Caco-2 (cell line): Measurements from ENCODE around the gene ADGRG3. TPM values are rescaled to one million over a fixed set of nuclear protein-coding genes. Genes with fewer than 3 reads are reported as not detected.

ENCODE experiments used
- BruUV-seq: library from RNA; stranded (reverse); fragments of 400-500 nt; replicated peaks from 2 replicates; lab custom pipeline; 2021; lab: Mats Ljungman, UMichigan
- CTCF ChIA-PET: fragments of 300-600 bp; sonication (Branson Sonifier 250); formaldehyde crosslinking; loops from one replicate; lab custom pipeline; 2022; ENCODE audit warnings: antibody characterized with exemption; lab: Charles Lee
- POLR2A ChIA-PET: fragments of 300-600 bp; sonication (Branson Sonifier 250); formaldehyde crosslinking; loops from one replicate; lab custom pipeline; 2022; ENCODE audit warnings: antibody characterized with exemption; lab: Charles Lee
- DNase-seq, 2 experiments: peaks; one replicate each; pipeline versions ENCODE4 v3.0.0 to v3.0.0-alpha.2; 2020 to 2022
- H3K27me3 ChIP-seq: replicated peaks from 2 replicates; pipeline ENCODE4 v1.6.0; 2011; ENCODE audit warnings: low read length; ENCODE audit not compliant: control insufficient read depth, insufficient read depth
- H3K36me3 ChIP-seq: 2 replicates; pipeline ENCODE4 v1.5.1; 2011; ENCODE audit warnings: low read length; ENCODE audit not compliant: control insufficient read depth, insufficient read depth
- H3K4me1 ChIP-seq: fragments of 250-450 bp; sonication (Bioruptor Pico); 2 replicates; pipeline ENCODE4 v1.5.1; 2020; ENCODE audit warnings: mild to moderate bottlenecking
- H3K4me3 ChIP-seq: 2 replicates; pipeline ENCODE4 v1.5.1; 2011; ENCODE audit warnings: low read depth, mild to moderate bottlenecking, control low read depth, low read length
- H3K9me3 ChIP-seq: fragments of 250-450 bp; sonication (Bioruptor Pico); 2 replicates; pipeline ENCODE4 v1.5.1; 2020; ENCODE audit warnings: mild to moderate bottlenecking, moderate library complexity
- H3K27ac Mint-ChIP-seq: one replicate; pipeline ENCODE4 v1.8.0; 2022; ENCODE audit warnings: mixed read lengths; ENCODE audit not compliant: unreplicated experiment
- H3K27me3 Mint-ChIP-seq: one replicate; pipeline ENCODE4 v1.8.0; 2022; ENCODE audit warnings: mixed read lengths; ENCODE audit not compliant: insufficient read depth, unreplicated experiment
- H3K36me3 Mint-ChIP-seq: one replicate; pipeline ENCODE4 v1.8.0; 2022; ENCODE audit warnings: mild to moderate bottlenecking, mixed read lengths; ENCODE audit not compliant: insufficient read depth, unreplicated experiment
- H3K4me1 Mint-ChIP-seq: one replicate; pipeline ENCODE4 v1.8.0; 2022; ENCODE audit warnings: low read depth, mixed read lengths; ENCODE audit not compliant: unreplicated experiment
- H3K4me3 Mint-ChIP-seq: one replicate; pipeline ENCODE4 v1.8.0; 2022; ENCODE audit warnings: mild to moderate bottlenecking, moderate library complexity, mixed read lengths; ENCODE audit not compliant: unreplicated experiment
- H3K9me3 Mint-ChIP-seq: one replicate; pipeline ENCODE4 v1.8.0; 2022; ENCODE audit warnings: mixed read lengths; ENCODE audit not compliant: unreplicated experiment
- intact Hi-C: fragments of 100-400 bp; cut with micrococcal nuclease; formaldehyde crosslinking; loops from one replicate; pipeline ENCODE4 v1.10.0; 2022; ENCODE audit not compliant: unreplicated experiment
- total RNA-seq: library from RNA; stranded (reverse); gene quantifications from 2 replicates; pipeline ENCODE4 v1.2.3, GENCODE V29; 2022
- TF ChIP-seq, protein P1 (sequence below), 2 experiments: fragments of 200-600 bp in 1 of 2; IDR thresholded peaks; 1 replicate in 1 of 2; 2 replicates in 1 of 2; pipeline versions ENCODE4 v1.5.1 to v1.8.0; 2011 to 2022; ENCODE audit warnings: antibody characterized with exemption in 1 of 2, control low read depth in 1 of 2, inconsistent platforms in 1 of 2, low read depth in 1 of 2, low read length in 1 of 2, mild to moderate bottlenecking in 1 of 2, moderate library complexity in 1 of 2; ENCODE audit not compliant: insufficient read depth in 1 of 2, severe bottlenecking in 1 of 2, unreplicated experiment in 1 of 2

Gene ADGRG3
- total RNA-seq, 1 experiment from 2014 or later, result 0.25 TPM

DNA sequence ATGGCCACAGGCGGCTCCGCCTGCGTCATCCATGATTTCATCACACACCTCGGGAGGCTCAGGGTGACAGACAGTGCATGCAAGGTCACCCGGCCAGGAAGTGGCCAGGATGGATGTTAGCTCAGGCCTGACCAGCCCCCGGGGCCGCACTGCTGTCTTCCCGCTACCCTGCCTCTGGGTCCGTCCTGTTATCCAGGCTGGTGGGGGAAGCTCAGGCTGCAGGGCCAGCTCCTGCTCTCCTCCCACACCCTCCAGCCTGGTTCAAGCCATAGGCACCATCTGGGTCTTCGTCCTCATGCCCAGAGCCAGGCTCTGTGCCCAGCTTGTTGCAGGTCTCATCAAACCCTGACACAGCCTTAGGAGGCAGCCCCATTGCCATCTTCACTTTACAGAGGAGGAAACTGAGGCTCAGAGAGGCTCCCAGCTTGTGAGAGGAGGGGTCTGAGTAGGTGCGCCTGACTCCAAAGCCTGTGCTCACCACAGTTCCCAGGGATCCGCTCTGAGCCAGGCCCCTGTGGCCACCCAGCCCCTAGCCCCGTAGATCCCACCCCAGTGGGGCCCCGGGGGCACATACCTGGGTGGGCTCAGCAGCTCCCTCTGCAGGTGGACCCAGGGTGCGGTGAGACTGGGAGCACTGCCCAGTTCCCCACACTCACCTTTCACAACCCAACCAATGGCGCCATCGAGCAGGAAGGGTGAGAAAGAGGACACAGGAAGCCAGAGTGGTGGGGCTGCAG, 412 bp upstream of the ADGRG3 start:
- no TSS peak for BruUV-seq
- no peak overlapping the region for H3K27ac Mint-ChIP-seq
- no peaks in the 10 kb centered on the region for H3K27me3 Mint-ChIP-seq
- H3K9me3 ChIP-seq, result no peaks in the 10 kb centered on the region
- CTCF ChIA-PET, result interaction anchor here (0.6 to 1.1 kb wide), 6 partner anchors 13 to 336 kb away, joined by 3 to 4 read pairs (median 3); no protein-coding TSS in a partner anchor
- no peaks in the 10 kb centered on the region for H3K27me3 ChIP-seq
- H3K4me3 Mint-ChIP-seq, result no peak overlapping the region
- H3K36me3 ChIP-seq, result peaks cover 4% of the 10 kb centered on the region; the same call in 1 of the 2 replicates
- H3K4me1 ChIP-seq, result peaks cover 15% of the 10 kb centered on the region
- no peaks in the 10 kb centered on the region for H3K4me1 Mint-ChIP-seq
- no peak overlapping the region for H3K4me3 ChIP-seq
- POLR2A ChIA-PET, result no interaction called here
- TF ChIP-seq, protein P1, sequence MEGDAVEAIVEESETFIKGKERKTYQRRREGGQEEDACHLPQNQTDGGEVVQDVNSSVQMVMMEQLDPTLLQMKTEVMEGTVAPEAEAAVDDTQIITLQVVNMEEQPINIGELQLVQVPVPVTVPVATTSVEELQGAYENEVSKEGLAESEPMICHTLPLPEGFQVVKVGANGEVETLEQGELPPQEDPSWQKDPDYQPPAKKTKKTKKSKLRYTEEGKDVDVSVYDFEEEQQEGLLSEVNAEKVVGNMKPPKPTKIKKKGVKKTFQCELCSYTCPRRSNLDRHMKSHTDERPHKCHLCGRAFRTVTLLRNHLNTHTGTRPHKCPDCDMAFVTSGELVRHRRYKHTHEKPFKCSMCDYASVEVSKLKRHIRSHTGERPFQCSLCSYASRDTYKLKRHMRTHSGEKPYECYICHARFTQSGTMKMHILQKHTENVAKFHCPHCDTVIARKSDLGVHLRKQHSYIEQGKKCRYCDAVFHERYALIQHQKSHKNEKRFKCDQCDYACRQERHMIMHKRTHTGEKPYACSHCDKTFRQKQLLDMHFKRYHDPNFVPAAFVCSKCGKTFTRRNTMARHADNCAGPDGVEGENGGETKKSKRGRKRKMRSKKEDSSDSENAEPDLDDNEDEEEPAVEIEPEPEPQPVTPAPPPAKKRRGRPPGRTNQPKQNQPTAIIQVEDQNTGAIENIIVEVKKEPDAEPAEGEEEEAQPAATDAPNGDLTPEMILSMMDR (IDR thresholded peaks at IDR 0.05; ENCODE audit: insufficient read depth in 1 of 2, low read depth in 1 of 2, low read length in 1 of 2, severe bottlenecking in 1 of 2, unreplicated experiment in 1 of 2), result peak in 1 of 2 experiments; percentile 41
- H3K9me3 Mint-ChIP-seq, result no peaks in the 10 kb centered on the region
- intact Hi-C loops, result loop anchor here (5.0 kb wide), 2 partner anchors 35 to 70 kb away; partner anchors contain the start of gene KATNB1
- peaks cover 10% of the 10 kb centered on the region for H3K36me3 Mint-ChIP-seq
- peak in 1 of 2 experiments; percentile 66 for DNase-seq

DNA sequence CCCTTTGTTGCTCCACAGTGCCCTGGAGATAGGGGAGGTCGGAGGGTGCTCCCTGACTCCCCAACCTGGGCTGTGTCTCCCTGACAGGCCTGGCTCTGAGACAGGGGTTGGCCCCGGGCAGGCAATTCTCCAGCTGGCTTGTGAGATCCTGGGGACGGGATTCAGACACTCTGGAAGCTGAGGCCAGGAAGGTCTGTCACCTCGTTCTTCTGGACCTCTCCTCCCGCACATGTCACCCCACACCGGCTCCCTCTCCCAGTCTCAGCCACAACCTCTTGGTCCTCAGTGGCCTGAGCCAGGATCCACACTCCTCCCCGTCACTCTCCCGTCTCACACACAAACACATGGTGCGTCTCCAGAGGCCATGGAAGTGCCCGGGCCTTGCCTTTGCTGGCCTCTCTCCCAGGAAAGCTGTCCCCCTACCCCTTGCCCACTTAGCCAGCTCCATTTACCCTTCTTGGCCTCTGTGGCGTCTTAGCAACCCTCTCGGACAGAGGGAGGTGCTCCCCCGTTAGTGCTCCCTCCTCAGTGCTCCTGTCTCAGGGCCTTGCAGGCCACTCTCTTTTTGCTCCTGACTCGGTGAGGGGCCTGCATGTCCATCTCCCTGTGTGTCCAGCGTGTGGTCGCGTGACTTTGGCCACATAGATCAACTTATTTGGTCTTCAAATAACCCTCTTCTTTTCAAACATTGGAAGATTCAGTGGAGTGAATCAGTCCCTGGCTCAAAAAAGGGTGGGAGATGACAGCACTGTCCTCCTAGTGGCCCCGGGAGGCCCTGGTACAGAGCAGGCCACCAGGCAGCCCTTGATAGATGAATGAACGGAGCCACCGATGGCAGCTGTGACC, 747 bp downstream of the ADGRG3 start:
- CTCF ChIA-PET, result interaction anchor here (1.0 to 1.4 kb wide), 5 partner anchors 32 to 194 kb away, joined by 3 to 7 read pairs (median 4); partner anchors contain the start of gene KATNB1
- no peaks in the 10 kb centered on the region for H3K4me1 Mint-ChIP-seq
- POLR2A ChIA-PET, result no interaction called here
- no TSS peak for BruUV-seq
- no peak overlapping the region for H3K27ac Mint-ChIP-seq
- Histone ChIP-seq H3K36me3 (0 out of 2 replicates have a peak, but pooled peaks cover 2% of the 10 kb centered on the region), H3K27me3 (no peaks in the 10 kb centered on the region), H3K9me3 (no peaks in the 10 kb centered on the region), H3K4me1 (peaks cover 16% of the 10 kb centered on the region), H3K4me3 (no peak overlapping the region)
- no peak overlapping the region for H3K4me3 Mint-ChIP-seq
- peaks cover 10% of the 10 kb centered on the region for H3K36me3 Mint-ChIP-seq
- H3K27me3 Mint-ChIP-seq, result no peaks in the 10 kb centered on the region
- intact Hi-C loops, result loop anchor here (1.0 to 5.0 kb wide), 3 partner anchors 33 to 68 kb away; partner anchors contain the start of gene KATNB1
- TF ChIP-seq, protein P1 (IDR thresholded peaks at IDR 0.05; ENCODE audit: insufficient read depth in 1 of 2, low read depth in 1 of 2, low read length in 1 of 2, severe bottlenecking in 1 of 2, unreplicated experiment in 1 of 2), result no peak
- DNase-seq, result no peak
- H3K9me3 Mint-ChIP-seq, result no peaks in the 10 kb centered on the region
